ENCODE data around the gene SLC22A8.
"Not testable (repeated sequence)": the region's sequence is repeated elsewhere in the genome, so short reads cannot be mapped to it uniquely, and the experiment has no call there.

The SLC22A8 gene

GRCh38 chr11:62980133-62980760, 35.4 kb downstream of the SLC22A8 start:
- in situ Hi-C loops (cut with MboI; ENCODE audit: low sequenced_read_pairs), result no loop called here
- no peak overlapping the region for H3K4me3 ChIP-seq
- H3K4me1 ChIP-seq, result no peaks in the 10 kb centered on the region
- H3K27me3 ChIP-seq (ENCODE audit: low read depth), result peaks cover 2% of the 10 kb centered on the region; the same call in 1 of the 2 replicates
- H3K9me3 ChIP-seq, result no peaks in the 10 kb centered on the region
- no peak for DNase-seq (ENCODE audit: low spot score in 2 of 2)
- H3K36me3 ChIP-seq (replicated peaks), result no peaks in the 10 kb centered on the region

GRCh38 chr11:62976109-62976508, 39.5 kb downstream of the SLC22A8 start:
- in situ Hi-C loops (cut with MboI; ENCODE audit: low sequenced_read_pairs), result no loop called here
- H3K9me3 ChIP-seq, result no peaks in the 10 kb centered on the region
- H3K36me3 ChIP-seq (replicated peaks), result no peaks in the 10 kb centered on the region
- DNase-seq (ENCODE audit: low spot score in 2 of 2), result no peak
- no peak overlapping the region for H3K4me3 ChIP-seq
- no peaks in the 10 kb centered on the region for H3K4me1 ChIP-seq
- H3K27me3 ChIP-seq (ENCODE audit: low read depth), result no peaks in the 10 kb centered on the region

- peak; percentile 56 to 85 for DNase-seq (ENCODE audit: low spot score in 2 of 2)
- no peaks in the 10 kb centered on the region for H3K4me1 ChIP-seq
- H3K9me3 ChIP-seq, result no peaks in the 10 kb centered on the region
- no peaks in the 10 kb centered on the region for H3K27me3 ChIP-seq (ENCODE audit: low read depth)
- H3K36me3 ChIP-seq (replicated peaks), result no peaks in the 10 kb centered on the region
- in situ Hi-C loops (cut with MboI; ENCODE audit: low sequenced_read_pairs), result no loop called here
- H3K4me3 ChIP-seq, result no peak overlapping the region
Measured at GRCh38 chr11:62974848-62975522, 40.7 kb downstream of the SLC22A8 start.

DNA sequence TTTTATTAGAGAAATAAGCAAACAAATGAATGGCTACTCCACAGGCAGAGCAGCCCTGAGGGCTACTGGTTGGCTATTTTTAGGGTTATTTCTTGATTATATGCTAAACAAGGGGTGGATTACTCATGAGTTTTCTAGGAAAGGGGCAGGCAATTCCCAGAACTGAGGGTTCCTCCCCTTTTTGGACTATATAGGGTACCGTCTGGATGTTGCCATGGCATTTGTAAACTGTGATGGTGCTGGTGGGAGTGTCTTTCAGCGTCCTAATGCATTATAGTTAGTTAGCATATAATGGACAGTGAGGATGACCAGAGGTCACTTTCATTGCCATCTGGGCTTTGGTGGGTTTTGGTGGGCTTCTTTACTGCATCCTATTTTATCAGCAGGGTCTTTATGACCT, 50.1 kb downstream of the SLC22A8 start:
- no peak overlapping the region for H3K4me3 ChIP-seq
- no peaks in the 10 kb centered on the region; the same call in 1 of the 2 replicates for H3K27me3 ChIP-seq (ENCODE audit: low read depth)
- no peaks in the 10 kb centered on the region for H3K4me1 ChIP-seq
- H3K9me3 ChIP-seq, result no peaks in the 10 kb centered on the region
- H3K36me3 ChIP-seq (replicated peaks), result no peaks in the 10 kb centered on the region
- no peak for DNase-seq (ENCODE audit: low spot score in 2 of 2)
- in situ Hi-C loops (cut with MboI; ENCODE audit: low sequenced_read_pairs), result no loop called here

DNA sequence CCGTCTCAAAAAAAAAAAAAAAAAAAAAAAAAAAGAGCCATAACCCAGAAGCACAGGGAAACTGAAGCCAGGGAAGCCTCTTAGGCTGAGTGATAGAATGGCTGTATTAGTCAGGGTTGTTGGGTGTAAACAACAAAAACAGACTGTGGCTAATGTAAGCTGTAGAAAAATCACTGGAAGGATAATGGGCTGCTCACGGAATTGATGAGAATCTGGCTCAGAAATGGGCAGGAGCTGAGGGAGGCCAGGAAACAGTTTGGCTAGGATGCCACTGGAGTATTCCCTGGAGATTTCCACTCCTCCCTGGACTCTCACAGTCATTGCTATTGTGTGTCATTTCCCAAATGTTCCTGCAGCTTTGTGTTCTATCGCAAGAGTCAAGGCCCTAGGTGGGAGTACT, 53.2 kb downstream of the SLC22A8 start:
- H3K9me3 ChIP-seq, result no peaks in the 10 kb centered on the region
- no peak overlapping the region for H3K4me3 ChIP-seq
- no peaks in the 10 kb centered on the region for H3K36me3 ChIP-seq (replicated peaks)
- no peaks in the 10 kb centered on the region for H3K4me1 ChIP-seq
- in situ Hi-C loops (cut with MboI; ENCODE audit: low sequenced_read_pairs), result no loop called here
- H3K27me3 ChIP-seq (ENCODE audit: low read depth), result no peaks in the 10 kb centered on the region; the same call in 1 of the 2 replicates
- DNase-seq (ENCODE audit: low spot score in 2 of 2), result no peak

DNA sequence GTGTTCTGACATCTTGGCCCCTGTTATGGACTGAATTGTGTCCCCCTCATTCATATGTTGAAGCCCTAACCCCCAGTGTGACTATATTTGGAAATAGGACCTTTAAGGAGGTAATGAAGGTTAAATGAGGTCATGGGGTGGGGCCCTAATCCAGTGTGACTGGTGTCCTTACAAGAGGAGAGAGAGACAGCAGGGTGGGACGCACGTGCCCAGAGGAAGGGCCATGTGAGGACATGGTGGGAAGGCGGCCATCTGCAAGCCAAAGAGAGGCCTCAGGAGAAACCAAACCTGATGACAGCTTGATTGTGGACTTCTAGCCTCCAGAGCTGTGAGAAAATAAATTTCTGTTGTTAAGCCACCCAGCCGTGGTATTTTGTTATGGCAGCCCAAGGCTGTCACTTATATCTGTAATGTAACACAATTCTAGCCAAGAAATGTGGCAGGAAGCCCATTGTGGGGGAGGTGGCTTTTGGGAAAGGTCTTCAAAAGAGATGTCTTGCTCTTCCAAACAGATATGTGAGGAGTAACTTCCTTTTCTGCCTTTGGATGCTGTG, 54.5 kb downstream of the SLC22A8 start:
- in situ Hi-C loops (cut with MboI; ENCODE audit: low sequenced_read_pairs), result no loop called here
- Histone ChIP-seq H3K27me3 (ENCODE audit: low read depth) (no peaks in the 10 kb centered on the region), H3K9me3 (no peaks in the 10 kb centered on the region), H3K36me3 (replicated peaks) (no peaks in the 10 kb centered on the region), H3K4me3 (no peak overlapping the region), H3K4me1 (no peaks in the 10 kb centered on the region)
- DNase-seq (ENCODE audit: low spot score in 2 of 2), result no peak

DNA sequence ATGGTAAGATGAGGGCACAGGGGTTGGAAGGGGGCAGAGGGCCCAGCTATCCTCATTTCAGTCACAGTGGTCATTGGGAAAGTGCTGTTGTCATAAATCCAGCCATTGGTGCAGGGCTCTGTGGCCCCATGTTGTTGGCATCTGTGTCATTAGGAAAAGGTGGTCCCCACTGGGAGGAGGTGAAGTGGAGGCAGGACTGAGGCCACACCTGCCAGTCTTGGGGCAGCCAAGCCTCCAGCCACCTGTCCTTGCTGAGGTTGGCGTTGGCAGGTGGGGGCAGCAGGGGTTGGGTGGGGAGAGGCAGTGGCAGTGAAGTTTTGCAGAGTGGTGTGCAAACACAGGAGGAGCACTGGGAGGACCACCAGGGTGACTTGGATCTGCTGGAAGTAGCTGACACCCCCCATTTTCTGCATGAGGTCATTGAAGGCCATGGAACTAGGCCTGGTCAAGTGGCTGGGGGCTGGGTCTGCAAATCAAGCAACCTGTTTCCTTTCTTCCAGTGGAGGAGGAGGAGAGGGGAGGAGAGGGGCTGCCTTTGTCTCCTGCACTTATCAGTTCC, 56.1 kb downstream of the SLC22A8 start:
- no peaks in the 10 kb centered on the region for H3K9me3 ChIP-seq
- DNase-seq (ENCODE audit: low spot score in 2 of 2), result no peak
- H3K27me3 ChIP-seq (ENCODE audit: low read depth), result no peaks in the 10 kb centered on the region
- H3K4me3 ChIP-seq, result no peak overlapping the region
- in situ Hi-C loops (cut with MboI; ENCODE audit: low sequenced_read_pairs), result no loop called here
- H3K36me3 ChIP-seq (replicated peaks), result no peaks in the 10 kb centered on the region
- no peaks in the 10 kb centered on the region for H3K4me1 ChIP-seq

DNA sequence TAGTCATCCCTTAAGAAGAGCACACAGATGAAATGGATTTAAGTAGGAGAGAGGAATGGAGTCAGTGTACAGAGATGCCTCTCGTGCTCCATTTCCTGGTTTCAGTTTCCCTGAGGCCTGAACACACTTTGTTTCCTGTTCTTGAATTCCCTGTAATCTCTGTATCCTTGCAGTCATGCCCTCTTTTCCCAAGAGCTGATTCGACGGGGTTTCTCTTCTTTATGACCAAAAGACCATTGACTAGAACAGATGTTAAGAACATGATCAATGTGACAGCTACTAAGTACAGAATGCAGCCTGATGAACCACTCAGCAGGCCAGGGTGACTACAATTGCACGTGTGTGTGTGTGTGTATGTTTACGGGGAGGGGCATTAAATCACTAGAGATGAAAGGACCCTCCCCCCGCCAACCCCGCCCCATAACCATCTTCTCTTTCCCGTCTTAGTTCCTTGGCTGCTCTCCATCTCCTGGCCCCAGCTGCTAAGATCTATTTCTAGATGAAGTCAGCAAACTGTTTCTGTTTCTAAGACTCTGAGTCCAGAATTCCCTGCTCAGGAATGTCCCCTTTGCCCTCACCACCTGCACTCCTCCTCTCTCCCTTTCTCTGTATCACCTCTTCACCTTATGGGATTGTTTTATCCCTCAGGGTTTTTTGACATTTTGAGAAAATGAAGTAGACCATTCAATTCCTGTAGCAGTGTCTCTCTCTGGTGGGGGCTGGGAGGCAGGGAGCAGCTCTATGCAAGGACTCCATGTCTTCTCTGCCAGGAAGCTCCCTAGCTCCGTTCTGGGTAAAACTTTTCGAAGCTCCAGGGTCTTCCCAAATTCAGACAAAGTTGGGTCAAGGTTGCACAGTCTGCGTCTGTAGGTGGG, 56.9 kb downstream of the SLC22A8 start:
- H3K9me3 ChIP-seq, result no peaks in the 10 kb centered on the region
- in situ Hi-C loops (cut with MboI; ENCODE audit: low sequenced_read_pairs), result no loop called here
- no peaks in the 10 kb centered on the region for H3K36me3 ChIP-seq (replicated peaks)
- H3K4me3 ChIP-seq, result no peak overlapping the region
- no peaks in the 10 kb centered on the region for H3K4me1 ChIP-seq
- DNase-seq (ENCODE audit: low spot score in 2 of 2), result no peak
- no peaks in the 10 kb centered on the region for H3K27me3 ChIP-seq (ENCODE audit: low read depth)

GRCh38 chr11:62957147-62957546, 58.5 kb downstream of the SLC22A8 start:
- no peaks in the 10 kb centered on the region for H3K4me1 ChIP-seq
- no peaks in the 10 kb centered on the region for H3K36me3 ChIP-seq (replicated peaks)
- no peaks in the 10 kb centered on the region for H3K9me3 ChIP-seq
- peaks cover 4% of the 10 kb centered on the region; the same call in 1 of the 2 replicates for H3K27me3 ChIP-seq (ENCODE audit: low read depth)
- no peak for DNase-seq (ENCODE audit: low spot score in 2 of 2)
- in situ Hi-C loops (cut with MboI; ENCODE audit: low sequenced_read_pairs), result no loop called here
- H3K4me3 ChIP-seq, result no peak overlapping the region

GRCh38 chr11:62954478-62954877, 61.2 kb downstream of the SLC22A8 start:
- in situ Hi-C loops (cut with MboI; ENCODE audit: low sequenced_read_pairs), result no loop called here
- H3K36me3 ChIP-seq (replicated peaks), result no peaks in the 10 kb centered on the region
- DNase-seq (ENCODE audit: low spot score in 2 of 2), result no peak

GRCh38 chr11:62953811-62954210, 61.8 kb downstream of the SLC22A8 start:
- Histone ChIP-seq H3K27me3 (ENCODE audit: low read depth) (peaks cover 4% of the 10 kb centered on the region), H3K4me1 (no peaks in the 10 kb centered on the region), H3K4me3 (no peak overlapping the region), H3K36me3 (replicated peaks) (no peaks in the 10 kb centered on the region), H3K9me3 (no peaks in the 10 kb centered on the region)
- in situ Hi-C loops (cut with MboI; ENCODE audit: low sequenced_read_pairs), result no loop called here
- DNase-seq (ENCODE audit: low spot score in 2 of 2), result no peak

More at GRCh38 chr11:62954478-62954877, 61.2 kb downstream of the SLC22A8 start:
- Histone ChIP-seq H3K9me3 (no peaks in the 10 kb centered on the region), H3K27me3 (ENCODE audit: low read depth) (peaks cover 4% of the 10 kb centered on the region), H3K4me3 (no peak overlapping the region), H3K4me1 (no peaks in the 10 kb centered on the region)

- H3K27me3 ChIP-seq (ENCODE audit: low read depth), result peaks cover 7% of the 10 kb centered on the region
Measured at GRCh38 chr11:62948765-62949320, 66.8 kb downstream of the SLC22A8 start.

GRCh38 chr11:62945538-62945937, 70.1 kb downstream of the SLC22A8 start:
- DNase-seq (ENCODE audit: low spot score in 2 of 2); H3K4me3 ChIP-seq; H3K36me3 ChIP-seq (replicated peaks); H3K9me3 ChIP-seq; H3K27me3 ChIP-seq (ENCODE audit: low read depth); H3K4me1 ChIP-seq; in situ Hi-C loops (cut with MboI; ENCODE audit: low sequenced_read_pairs): not testable (repeated sequence)

More at GRCh38 chr11:62948765-62949320, 66.8 kb downstream of the SLC22A8 start:
- no peak for DNase-seq (ENCODE audit: low spot score in 2 of 2)
- H3K36me3 ChIP-seq (replicated peaks), result no peaks in the 10 kb centered on the region
- no peak overlapping the region for H3K4me3 ChIP-seq
- in situ Hi-C loops (cut with MboI; ENCODE audit: low sequenced_read_pairs), result no loop called here
- no peaks in the 10 kb centered on the region for H3K4me1 ChIP-seq
- H3K9me3 ChIP-seq, result no peaks in the 10 kb centered on the region
